Hematopoietic multipotent progenitor cell treated with erythropoietin and hydrocortisone succinate and interleukin-3 and kit ligand, for 8 days (in vitro differentiated cells): ENCODE results near the gene GDAP2.
A peak's percentile ranks its signal among the peaks of the same experiment; 100 is the strongest.
"Not testable (repeated sequence)": the region's sequence is repeated elsewhere in the genome, so short reads cannot be mapped to it uniquely, and the experiment has no call there.

Source experiments
- DNase-seq: peaks from one replicate; pipeline ENCODE4 v3.0.0-alpha.2; 2015

Gene GDAP2, protein sequence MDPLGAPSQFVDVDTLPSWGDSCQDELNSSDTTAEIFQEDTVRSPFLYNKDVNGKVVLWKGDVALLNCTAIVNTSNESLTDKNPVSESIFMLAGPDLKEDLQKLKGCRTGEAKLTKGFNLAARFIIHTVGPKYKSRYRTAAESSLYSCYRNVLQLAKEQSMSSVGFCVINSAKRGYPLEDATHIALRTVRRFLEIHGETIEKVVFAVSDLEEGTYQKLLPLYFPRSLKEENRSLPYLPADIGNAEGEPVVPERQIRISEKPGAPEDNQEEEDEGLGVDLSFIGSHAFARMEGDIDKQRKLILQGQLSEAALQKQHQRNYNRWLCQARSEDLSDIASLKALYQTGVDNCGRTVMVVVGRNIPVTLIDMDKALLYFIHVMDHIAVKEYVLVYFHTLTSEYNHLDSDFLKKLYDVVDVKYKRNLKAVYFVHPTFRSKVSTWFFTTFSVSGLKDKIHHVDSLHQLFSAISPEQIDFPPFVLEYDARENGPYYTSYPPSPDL

DNA sequence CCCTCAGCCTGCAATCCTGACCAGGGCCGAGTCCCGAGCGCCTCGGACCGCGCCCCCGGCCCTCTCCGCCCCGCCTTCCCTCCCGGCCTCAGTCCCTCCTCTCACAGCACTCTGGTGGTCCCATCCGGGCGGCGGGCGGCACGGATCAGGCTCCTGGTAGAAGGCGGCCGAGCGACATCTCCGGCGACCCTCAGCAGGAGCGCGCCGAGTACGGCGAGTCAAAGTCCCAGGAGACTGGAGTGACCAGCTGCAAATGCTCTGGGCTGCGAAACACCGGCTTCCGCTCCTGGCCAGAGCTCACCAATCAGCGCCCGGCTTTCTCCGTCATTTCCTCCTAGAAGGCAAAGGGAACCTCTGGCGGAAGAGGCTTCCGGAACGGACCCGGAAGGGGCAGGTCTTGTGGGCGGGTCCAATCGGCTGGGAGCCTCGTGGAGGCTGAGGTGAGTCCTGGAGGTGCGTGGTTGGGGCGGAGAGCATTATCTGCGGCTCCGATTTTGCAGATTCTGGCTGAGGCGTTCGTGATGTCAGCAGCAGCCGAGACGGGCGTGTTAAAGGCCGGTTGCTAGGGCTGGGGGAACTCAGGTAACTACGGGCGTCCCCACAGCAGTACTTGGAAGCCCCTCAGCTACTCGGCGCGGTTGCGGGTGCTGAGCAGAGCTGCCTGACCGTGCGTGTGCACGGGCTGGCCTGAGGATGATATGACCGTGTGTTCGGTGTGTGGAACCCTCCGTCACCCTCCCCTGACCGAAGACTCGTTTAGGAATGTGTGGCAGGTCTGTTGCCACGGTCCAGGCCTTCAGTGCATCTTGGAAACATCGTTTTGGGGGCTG is at the start of gene GDAP2, which contains the start of gene WDR3:
Gene GDAP2 (minus strand): TSS at position 279 of the 830 bp plus-strand sequence. CDS start 9,264 bp downstream, outside the sequence.
Gene WDR3 (plus strand): TSS at position 397 of the 830 bp plus-strand sequence. CDS start 3,581 bp downstream, outside the sequence.
- DNase-seq: peak; percentile 98

DNA sequence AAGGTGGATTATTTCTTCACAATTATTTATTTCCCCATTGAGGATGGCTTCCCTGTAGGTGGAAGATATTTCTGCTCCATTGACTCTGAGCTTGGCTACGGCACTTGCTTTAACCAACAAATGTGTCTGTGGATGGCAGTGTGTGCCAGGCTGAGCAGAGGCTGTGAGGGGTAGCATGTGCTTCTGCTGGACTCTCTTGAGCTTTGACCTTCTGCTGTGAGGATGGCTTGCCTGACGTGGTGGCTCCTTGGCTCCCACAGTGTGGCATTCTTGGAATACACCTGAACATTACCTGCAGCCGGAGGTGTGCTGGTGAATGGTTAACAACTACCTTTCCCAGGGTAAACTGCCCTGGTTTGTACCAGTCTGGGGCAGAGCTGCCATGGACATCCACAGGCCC is 47.0 kb upstream of the GDAP2 start:
- DNase-seq: no peak

DNA sequence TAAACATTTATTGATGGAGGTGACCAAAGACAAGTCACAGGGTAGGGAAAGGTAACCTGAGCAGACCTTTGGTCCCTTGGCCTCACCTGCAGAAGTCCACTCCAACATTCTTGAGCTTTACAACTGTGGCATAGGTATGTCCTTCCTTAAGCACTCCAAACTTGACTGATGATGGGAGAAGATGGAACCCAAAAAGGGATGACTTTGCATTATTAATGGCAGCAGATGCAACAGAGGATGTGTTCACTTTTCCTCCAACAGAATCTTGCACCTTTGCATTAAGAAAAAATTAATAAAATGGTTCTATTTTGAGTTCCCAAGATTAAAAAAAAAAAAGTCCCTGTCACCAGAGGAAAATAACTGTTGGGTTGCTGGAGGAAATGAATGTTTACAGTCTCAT is 42.4 kb upstream of the GDAP2 start:
- no peak for DNase-seq

DNA sequence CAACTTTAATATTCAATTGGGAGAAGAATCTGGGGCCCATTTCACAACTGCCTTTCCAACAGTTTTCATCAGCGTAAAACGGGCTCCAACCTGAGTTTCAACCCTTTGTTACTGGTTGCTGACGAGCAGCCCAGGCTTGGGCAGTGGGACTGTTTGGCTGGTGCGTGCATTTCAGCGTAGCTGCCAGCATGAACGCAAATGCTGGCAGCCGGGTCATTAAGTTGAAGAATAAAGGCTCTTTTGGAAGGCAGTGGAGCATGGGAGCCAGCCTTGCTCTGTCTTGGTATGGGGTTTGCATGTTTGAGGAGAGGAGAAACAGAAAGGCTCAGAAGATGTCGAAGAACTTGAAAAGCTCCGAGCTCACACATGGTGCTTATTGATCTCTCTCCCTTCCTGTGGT is 40.8 kb upstream of the GDAP2 start:
- DNase-seq: no peak

DNA sequence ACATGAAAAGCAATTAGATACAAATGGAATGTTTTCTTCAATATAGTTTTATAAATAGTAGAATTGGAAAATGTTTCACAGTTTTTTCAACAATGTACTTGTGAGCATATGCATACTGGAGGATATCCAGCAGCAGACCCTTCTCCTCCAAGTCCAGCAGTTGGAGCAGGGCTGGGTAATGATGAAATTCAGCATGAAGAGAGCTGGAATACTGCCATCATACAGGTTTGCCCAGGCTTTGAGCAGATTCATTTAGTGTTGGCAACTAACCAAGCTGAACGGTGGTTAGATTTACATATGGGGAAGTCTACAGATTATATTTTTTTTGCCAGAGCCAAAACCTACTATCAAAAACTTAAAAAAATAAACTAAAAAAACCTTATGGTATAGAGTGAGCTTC is 38.5 kb upstream of the GDAP2 start:
- DNase-seq: no peak

DNA sequence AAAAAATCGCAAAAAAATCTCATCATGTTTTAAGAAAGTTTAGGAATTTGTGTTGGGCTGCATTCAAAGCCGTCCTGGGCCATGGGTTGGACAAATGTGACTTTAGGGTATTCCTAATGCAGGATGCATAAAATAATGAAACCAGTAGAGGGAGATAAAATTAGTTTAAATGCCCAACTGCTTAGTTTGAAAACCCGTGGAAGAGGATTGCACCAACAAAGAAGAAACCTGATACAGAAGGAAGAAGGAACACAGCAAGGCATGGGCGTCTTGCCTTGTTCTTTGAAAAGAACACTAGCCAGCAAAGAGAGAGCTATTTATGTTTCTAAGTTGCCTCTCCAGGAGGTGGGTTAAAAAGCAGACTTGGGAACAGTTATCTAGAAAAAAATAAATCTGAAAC is 38.1 kb upstream of the GDAP2 start:
- peak; percentile 16 for DNase-seq

DNA sequence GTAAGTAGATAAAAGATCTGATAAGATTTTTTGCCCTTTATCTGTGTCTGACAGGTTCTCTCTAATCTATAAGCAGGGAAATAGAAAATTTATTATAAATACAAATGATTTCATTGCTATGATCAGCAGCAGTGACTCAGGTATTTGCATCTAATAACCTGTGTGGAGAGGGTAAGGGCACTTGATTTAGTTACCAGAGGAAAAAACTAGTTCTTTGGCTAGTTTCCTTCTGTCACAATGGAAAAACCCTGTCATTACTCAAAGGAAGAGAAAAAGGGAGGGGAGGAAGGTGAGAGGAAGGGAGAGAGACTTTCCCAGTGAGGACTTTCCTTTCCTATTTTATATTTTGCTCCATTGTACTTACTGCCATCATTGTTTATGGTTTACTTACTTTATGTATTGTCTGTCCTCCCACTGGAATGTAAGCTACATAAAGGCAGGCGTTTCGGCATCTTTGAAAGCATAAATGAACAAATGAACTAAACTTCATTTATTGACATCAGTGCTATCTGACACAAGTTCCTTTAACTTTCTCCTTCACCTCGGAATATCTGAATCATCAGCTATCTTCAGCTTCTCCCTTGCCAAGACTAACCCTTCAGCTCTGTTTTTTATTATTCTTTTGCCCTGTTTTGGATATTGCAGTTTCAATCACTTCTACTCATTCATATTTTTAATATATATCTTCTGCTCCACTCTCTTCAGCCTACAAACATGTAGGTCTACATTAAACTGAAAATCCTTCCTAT is 35.0 kb upstream of the GDAP2 start:
- DNase-seq: no peak

DNA sequence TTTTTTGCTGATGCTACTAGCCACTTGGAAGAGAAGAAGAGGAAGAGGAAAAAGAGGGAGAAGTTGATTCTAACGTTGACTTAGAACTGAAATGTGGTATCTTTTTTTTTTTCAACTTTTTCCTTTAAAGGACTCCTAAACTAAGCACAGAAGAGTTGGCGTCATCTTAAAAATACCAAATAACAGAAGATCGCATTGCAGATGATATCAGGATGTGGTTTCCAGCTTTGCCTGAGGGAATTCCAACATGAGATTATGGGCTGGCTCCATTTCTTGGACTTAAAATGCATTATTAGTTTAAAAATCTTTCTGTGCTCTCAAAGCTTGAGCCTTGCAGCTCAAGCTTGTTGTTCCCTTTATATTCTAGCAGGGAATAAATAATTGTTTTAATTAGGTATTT is 29.9 kb upstream of the GDAP2 start:
- no peak for DNase-seq

DNA sequence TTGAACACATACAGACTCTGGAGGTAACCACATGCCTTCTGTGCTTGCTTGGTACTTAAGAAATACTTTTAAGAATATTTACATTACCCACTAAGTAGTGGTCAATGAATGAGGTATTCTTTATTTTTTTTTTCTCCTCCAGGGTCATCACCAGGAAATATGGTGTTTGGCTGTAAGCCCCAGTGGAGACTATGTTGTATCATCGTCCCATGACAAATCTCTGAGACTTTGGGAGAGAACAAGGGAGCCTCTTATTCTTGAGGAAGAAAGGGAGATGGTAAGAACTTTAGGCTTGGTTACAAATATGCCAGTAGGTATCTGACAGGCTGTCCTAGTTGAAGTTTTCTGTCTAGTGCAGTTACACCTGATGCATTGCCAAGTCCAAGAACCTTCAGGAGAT is 23.0 kb upstream of the GDAP2 start:
- no peak for DNase-seq

DNA sequence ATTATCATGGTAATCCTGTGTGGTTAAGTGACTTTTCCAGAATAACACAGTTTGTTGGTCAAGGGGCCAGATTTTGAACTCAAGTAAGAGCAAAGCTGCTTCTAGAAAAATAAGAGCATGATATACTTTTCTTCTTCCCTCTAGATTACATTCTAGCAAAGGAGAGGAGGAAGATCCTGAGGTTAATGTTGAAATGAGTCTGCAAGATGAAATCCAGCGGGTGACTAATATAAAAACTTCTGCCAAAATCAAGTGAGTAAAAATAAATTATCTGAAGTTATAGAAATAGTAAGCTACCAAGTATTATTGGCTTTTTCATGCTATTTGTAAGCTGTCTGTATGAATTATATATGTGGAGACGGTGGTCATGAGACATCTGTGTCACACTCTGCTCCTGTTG is 12.9 kb upstream of the GDAP2 start:
- no peak for DNase-seq

DNA sequence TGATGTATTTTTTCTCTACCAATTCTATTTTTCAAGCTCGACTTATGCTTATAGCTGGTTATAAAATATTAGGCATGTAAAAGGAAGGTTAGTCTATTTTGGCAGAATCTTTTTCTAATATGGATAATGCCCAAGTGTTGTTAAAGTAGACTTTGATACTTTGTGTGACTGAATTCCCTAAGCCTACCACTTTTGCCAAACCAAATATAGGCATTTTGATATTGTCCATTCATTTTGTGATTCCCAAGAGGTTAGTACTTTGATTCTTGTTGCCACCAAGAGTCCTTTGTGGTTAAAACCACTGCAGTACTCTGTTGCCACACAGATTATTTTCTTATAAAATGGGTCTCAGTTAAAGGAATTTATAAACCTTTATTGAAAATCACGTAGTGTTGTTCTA is 4.3 kb upstream of the GDAP2 start:
- DNase-seq: no peak

DNA sequence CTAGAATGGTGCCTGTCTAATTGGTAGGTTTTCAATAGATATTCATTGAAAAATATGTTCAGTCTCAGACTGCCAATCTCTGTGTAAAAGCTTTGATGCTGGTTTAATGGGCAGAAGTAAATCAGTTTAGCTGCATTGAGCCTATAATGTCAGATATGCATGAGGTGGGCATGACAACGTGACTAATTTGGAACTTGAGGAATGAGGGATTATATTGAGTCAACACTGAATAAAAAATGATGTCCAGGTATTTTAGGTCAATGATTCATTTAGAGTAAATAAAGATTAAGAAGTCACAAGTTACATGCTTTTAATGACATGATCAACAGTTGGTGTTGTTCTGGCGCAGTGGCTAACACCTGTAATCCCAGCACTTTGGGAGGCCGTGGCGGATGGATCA is 3.2 kb upstream of the GDAP2 start:
- DNase-seq: no peak

DNA sequence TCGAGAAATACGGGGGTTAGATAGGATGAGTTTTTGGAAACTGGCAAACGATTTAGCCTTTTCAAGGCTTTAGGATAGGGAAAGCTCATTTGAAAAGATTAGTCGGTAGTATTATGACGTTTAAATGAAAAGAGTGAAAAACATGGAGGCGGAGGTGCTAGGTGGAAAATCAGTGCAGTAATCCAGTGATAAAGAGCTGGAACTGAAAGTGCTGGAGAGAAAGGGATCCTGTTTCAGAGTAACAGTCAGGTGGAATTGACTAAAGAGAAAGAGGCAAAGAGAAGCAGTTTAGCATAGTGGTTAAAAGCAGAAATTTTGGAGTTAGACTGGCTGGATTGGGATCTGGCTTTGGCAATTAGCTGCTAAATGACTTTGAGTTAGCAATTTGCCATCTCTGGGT is 1.1 kb upstream of the GDAP2 start:
- no peak for DNase-seq

DNA sequence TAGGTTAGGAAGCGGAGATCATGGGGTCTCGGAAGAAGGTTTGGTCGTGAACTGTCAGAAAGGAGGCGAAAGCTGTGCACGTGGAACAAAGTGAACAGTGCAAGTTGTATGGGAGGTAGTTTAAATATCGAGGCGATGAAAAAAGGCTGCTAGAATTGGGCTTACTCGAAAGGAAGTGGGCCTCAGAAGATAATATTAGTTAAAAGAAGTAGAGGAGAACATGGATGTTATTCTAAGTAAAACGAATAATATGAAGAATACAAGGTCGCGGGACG is 689 bp upstream of the GDAP2 start:
- no peak for DNase-seq

DNA sequence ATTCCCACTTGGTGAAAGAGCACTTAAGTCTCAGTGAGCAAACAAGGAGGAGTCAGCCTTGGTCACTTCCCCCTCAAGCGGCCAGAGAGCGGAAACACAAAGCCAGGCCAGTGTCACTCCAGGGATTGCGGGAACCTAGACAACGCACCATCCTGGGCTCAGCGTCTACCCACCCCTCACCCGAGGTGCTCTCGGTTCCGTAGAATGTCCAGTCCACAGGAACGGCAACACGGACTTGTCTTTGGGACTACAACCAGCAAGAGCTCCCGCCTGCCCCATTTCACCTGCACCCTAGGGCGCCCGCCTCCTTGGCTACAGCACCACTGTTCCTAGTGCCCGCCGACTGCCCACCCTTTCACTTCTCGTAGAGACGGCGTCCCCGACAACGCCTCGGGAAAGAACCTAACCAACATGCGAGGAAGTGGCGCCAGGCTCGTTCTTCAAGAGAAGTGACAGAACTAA is 509 bp downstream of the GDAP2 start:
- peak; percentile 67 for DNase-seq

DNA sequence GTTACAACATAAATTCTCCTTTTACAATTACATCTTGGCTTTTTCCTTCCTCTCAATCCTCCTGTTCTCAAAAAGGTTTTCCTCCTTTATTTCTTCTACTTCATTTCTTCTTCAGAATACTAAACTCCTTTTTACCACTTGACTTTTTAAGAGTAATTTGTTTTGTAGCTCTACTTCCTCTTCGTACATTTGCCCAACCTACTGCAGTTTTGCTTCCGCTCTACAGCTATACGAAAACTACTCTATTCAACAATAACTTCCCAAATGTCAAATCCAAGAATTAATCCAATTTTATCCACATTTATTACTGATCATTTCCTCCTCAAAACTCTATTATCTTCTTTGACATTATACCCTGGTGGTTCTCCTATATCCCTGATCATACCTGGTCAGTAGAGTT is 3.4 kb downstream of the GDAP2 start:
- no peak for DNase-seq

DNA sequence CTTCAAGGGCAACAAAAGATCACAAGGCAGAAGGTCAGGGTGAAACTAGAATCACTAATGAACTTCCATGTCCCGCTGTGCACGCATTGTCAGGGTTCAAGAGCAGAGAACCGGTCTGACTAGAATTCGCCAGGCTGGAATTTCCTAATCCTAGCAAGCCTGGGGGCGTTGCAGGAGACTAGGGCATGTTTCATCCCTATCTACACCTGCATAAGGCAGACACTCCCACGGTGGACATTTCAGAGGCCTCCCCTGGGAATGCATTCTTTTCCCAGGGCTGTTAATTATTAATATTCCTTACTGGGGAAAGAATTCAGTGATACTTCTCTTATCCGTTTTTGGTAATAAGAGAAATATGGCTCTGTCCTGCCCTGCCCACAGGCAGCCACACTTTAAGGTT is 6.7 kb downstream of the GDAP2 start:
- not testable (repeated sequence) for DNase-seq

DNA sequence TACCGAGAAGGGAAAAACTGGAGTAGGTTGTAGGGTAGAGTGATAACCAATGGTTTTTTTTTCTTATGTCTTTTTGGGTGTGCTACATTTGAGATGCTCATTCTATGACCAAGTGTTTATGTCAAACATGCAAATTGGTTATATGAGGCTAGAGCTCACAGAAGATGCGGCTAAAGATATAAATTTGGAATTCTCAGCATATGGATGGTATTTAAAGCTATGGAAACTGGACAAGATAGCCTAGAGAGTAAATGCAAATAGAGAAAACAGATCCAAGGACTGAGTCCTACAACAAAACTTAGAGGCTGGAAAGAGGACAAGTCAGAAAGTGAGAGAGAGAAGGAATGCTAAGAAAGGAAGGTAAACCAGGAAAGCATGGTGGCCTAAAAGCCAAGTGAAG is 7.4 kb downstream of the GDAP2 start:
- no peak for DNase-seq

DNA sequence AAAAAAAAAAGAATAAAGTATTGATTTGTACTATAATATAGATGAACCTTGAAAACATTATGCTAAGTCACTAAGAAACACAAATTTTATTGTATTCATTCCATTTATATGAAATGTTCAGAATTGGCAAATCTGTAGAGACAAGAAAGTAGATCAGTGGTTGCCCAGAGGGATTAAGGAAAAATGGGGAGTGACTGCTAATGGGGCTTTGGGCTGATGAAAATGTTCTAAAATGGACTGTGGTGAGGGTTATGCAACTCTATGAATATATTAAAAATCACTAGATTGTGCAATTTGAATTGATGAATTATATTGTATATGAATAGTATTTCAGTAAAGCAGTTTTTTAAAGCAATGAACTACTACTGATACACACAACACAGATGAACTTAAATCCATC is 10.0 kb downstream of the GDAP2 start:
- no peak for DNase-seq

DNA sequence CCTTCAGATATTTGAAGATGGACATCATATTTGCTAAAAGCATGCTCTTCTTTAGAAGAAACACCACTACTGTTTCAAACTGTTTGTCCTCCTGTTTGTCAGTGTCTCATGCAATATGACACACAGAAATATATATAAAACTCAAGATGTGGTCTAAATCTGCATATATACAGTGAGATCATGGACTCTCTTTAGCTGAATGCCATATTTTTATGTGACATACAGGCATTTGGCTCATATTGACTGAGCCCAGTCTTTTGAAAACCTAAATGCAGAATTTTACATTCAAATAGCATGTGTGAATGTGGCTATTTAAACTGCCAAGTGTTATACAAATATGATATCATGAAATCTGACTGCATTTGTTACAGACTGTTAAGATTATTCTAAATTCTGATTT is 18.4 kb downstream of the GDAP2 start:
- DNase-seq: no peak

DNA sequence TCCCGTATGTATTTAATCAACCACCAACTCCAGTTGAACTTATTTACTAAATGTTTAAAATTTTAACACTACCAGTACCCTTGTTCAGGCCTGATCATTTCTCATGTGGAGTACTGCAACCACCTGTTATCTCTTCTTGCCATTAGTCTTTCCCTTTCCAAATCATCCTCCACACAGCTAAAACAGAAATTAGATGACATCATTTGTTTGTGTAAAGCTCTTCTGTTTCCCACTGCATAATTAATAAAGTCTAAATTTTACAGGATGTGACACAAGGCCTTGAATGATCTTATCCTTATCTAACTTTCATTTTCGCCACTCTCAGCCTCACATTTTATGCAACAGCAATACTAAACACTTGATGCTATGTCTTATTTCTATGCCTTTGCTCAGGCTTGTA is 24.4 kb downstream of the GDAP2 start:
- no peak for DNase-seq

DNA sequence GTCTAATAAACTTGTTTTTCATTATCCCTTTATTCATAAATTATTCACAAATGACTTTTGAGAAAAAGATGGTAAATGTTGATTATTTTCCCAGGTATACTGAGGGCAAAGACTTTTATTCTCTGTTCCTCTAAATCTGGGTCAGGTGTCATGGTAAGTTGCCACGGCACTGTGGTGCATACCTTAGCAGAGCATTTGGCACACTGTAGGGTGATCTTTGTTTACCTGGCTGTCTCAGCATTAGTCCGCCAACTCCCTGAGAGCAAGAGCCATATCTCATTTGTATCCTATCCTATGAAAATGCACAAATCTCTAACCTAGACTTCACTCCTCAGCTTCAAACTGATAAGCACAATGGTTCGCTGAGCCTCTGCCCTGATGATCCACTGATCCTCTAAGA is 24.9 kb downstream of the GDAP2 start:
- DNase-seq: no peak

DNA sequence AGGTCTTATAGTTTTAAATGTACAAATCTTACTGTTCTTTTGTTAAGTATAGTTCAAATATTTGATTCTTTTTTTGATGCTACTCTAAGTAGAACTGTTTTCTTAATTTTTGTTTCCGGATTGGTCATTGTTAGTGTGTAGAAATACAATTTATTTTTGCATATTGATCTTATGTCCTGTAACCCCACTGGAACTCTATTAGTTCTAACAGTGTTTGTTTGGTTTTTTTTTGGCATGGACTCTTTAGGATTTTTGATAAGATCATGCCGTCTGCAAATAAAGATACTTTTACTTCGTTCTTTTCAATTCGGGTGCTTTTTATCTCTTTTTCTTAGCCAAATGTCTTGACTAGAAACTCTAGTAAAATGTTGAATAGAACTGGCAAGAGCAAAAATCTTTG is 26.5 kb downstream of the GDAP2 start:
- DNase-seq: no peak
